ENCODE results near the gene MCOLN1.

Gene MCOLN1

DNA sequence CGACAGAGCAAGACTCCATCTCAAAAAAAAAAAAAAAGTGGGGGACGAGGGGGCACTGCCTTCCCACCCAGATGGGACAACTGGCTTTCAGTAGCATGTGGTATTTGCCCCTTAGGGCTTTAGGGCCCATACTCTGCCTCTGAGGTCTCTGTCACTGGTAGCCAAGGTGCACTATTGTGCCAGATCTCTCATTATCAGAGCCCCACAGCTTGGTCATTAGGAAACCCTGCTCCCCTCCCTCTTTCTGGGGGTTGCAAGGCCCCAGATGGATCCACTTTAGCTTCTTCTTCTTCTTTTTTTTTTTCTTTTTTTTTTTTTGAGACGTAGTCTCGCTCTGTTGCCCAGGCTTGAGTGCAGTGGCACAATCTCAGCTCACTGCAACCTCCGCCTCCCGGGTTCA is 17.7 kb upstream of the MCOLN1 start:
- TF ChIP-seq, protein P1, sequence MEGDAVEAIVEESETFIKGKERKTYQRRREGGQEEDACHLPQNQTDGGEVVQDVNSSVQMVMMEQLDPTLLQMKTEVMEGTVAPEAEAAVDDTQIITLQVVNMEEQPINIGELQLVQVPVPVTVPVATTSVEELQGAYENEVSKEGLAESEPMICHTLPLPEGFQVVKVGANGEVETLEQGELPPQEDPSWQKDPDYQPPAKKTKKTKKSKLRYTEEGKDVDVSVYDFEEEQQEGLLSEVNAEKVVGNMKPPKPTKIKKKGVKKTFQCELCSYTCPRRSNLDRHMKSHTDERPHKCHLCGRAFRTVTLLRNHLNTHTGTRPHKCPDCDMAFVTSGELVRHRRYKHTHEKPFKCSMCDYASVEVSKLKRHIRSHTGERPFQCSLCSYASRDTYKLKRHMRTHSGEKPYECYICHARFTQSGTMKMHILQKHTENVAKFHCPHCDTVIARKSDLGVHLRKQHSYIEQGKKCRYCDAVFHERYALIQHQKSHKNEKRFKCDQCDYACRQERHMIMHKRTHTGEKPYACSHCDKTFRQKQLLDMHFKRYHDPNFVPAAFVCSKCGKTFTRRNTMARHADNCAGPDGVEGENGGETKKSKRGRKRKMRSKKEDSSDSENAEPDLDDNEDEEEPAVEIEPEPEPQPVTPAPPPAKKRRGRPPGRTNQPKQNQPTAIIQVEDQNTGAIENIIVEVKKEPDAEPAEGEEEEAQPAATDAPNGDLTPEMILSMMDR (IDR thresholded peaks at IDR 0.05; ENCODE audit: low read depth, low read length): no peak
- DNase-seq (ENCODE audit: extremely low read depth, low read depth): no peak

DNA sequence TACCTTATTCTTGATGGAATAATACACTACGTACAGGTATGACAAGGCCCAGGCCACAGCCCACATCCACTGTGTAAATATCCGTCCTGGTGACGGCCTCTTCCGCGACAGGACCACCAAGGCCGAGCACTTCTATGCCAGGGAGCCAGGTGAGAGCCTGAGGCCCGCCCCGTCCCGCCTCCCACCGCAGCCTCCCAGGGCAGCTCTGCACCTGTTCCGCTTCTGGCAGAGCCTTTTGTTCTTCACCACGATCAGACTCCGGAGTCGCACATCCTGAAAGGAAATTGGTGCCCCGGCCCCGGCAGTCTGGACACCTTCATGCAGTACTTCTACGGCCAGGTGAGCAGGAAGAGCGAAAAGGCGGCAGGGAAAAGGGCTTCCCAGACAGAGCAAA is 17.1 kb upstream of the MCOLN1 start:
- no peak for DNase-seq (ENCODE audit: extremely low read depth, low read depth)
- TF ChIP-seq, protein P1 (IDR thresholded peaks at IDR 0.05; ENCODE audit: low read depth, low read length): no peak

- TF ChIP-seq, protein P1 (IDR thresholded peaks at IDR 0.05; ENCODE audit: low read depth, low read length): no peak
- no peak for DNase-seq (ENCODE audit: extremely low read depth, low read depth)
Observed at GRCh38 chr19:7505682-7506384, 16.6 kb upstream of the MCOLN1 start.

- TF ChIP-seq, protein P1 (IDR thresholded peaks at IDR 0.05; ENCODE audit: low read depth, low read length): no peak
- DNase-seq (ENCODE audit: extremely low read depth, low read depth): peak; percentile 32
Observed at GRCh38 chr19:7506385-7507328, 15.8 kb upstream of the MCOLN1 start.

GRCh38 chr19:7507884-7508283 is 14.5 kb upstream of the MCOLN1 start:
- peak; percentile 40 for DNase-seq (ENCODE audit: extremely low read depth, low read depth)
- TF ChIP-seq, protein P1 (IDR thresholded peaks at IDR 0.05; ENCODE audit: low read depth, low read length): no peak

DNA sequence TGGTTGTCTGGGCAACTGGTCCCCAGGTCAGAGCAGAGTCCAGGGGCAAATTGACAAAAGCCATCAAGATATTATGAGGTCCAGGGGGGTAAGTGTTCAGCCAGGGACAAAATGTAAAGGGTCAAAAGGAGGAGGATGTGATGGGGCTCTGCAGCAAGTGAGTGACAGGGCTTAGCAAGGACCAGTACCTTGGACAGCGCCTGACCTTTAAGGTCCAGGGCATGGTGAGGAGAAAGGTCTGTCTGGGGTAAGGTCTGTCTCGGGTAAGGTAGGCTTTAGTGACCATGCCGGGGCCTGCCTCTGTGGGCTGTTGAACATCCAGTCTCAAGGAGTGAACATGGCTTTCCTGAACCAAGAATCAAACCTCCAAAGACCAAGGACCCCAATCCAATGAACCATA is 12.8 kb upstream of the MCOLN1 start:
- TF ChIP-seq, protein P1 (IDR thresholded peaks at IDR 0.05; ENCODE audit: low read depth, low read length): no peak
- no peak for DNase-seq (ENCODE audit: extremely low read depth, low read depth)

DNA sequence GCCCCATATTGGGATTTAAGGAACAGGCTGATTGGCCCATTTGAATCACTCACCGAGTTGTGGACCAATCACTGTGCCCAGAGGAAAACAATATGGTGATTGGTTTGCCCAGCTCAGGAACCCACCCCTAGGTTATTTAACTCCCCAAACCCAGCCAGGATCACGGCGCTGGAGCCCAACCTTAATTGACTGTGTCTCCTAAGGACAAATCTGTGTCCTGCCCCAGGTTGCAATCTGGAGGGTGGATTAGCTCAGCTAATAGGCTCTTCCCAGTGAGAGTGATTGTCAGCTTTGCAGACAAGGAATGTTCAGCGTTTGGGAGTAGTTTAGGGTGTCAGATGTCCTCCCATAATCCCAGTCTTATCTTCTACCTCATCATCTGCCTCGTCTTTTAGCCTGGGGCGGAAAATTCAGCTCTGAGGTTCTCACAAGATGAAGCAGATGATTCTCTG is 10.0 kb upstream of the MCOLN1 start:
- no peak for DNase-seq (ENCODE audit: extremely low read depth, low read depth)
- TF ChIP-seq, protein P1 (IDR thresholded peaks at IDR 0.05; ENCODE audit: low read depth, low read length): no peak
